Activated effector memory CD4-positive, alpha-beta T cell treated with Interleukin-2 at 50 U/mL for 16 hours (primary cell): ENCODE results near the gene ATP6V0A1.
"Not testable (repeated sequence)": the region's sequence is repeated elsewhere in the genome, so short reads cannot be mapped to it uniquely, and the experiment has no call there.

Source experiments
- DNase-seq: peaks from one replicate; pipeline ENCODE4 v3.0.0-alpha.2; 2020

ATP6V0A1 gene

GRCh38 chr17:42520540-42520951 lies 61.9 kb downstream of the ATP6V0A1 start:
- DNase-seq, result no peak

- no peak for DNase-seq
Observed at GRCh38 chr17:42521036-42521435, 62.4 kb downstream of the ATP6V0A1 start.

GRCh38 chr17:42521666-42522262 lies 63.1 kb downstream of the ATP6V0A1 start:
- no peak for DNase-seq

- no peak for DNase-seq
Observed at GRCh38 chr17:42522263-42522790, 63.6 kb downstream of the ATP6V0A1 start.

- DNase-seq, result no peak
Observed at GRCh38 chr17:42522798-42523278, 64.2 kb downstream of the ATP6V0A1 start.

- DNase-seq, result no peak
Observed at GRCh38 chr17:42525221-42525620, 66.5 kb downstream of the ATP6V0A1 start.

- no peak for DNase-seq
Observed at GRCh38 chr17:42526031-42526444, 67.4 kb downstream of the ATP6V0A1 start.

- DNase-seq, result no peak
Observed at GRCh38 chr17:42527932-42528331, 69.3 kb downstream of the ATP6V0A1 start.

GRCh38 chr17:42529061-42529460 lies 70.4 kb downstream of the ATP6V0A1 start:
- no peak for DNase-seq

GRCh38 chr17:42530952-42531454 lies 72.3 kb downstream of the ATP6V0A1 start:
- no peak for DNase-seq

GRCh38 chr17:42531455-42532354 lies 73.0 kb downstream of the ATP6V0A1 start:
- DNase-seq, result peak; percentile 40

- DNase-seq, result no peak
Observed at GRCh38 chr17:42535155-42536047, 76.7 kb downstream of the ATP6V0A1 start.

GRCh38 chr17:42536048-42536371 lies 77.3 kb downstream of the ATP6V0A1 start, which contains the start of gene NAGLU:
NAGLU (plus strand) TSS chr17:42536241; CDS start chr17:42536273, 32 bp downstream.
- peak; percentile 74 for DNase-seq

- DNase-seq, result peak; percentile 68
Observed at GRCh38 chr17:42536372-42537155, 77.9 kb downstream of the ATP6V0A1 start.

- no peak for DNase-seq
Observed at GRCh38 chr17:42537156-42537805, 78.6 kb downstream of the ATP6V0A1 start.

GRCh38 chr17:42537826-42538451 lies 79.3 kb downstream of the ATP6V0A1 start:
- no peak for DNase-seq

GRCh38 chr17:42538482-42538881 lies 79.8 kb downstream of the ATP6V0A1 start:
- no peak for DNase-seq

- not testable (repeated sequence) for DNase-seq
Observed at GRCh38 chr17:42540558-42540957, 81.9 kb downstream of the ATP6V0A1 start.

GRCh38 chr17:42541041-42541833 lies 82.6 kb downstream of the ATP6V0A1 start:
- DNase-seq, result no peak
